HG03066 (cell line): Measurements from ENCODE around the gene LRCOL1.

Experiments
- ATAC-seq: cut with Tn5 transposase; IDR thresholded peaks from one replicate; pipeline ENCODE4 v1.9.1; 2021; ENCODE audit warnings: low read depth; ENCODE audit not compliant: unreplicated experiment

The LRCOL1 gene

GRCh38 chr12:132637811-132638210, 27.4 kb upstream of the LRCOL1 start:
- ATAC-seq, result no peak

GRCh38 chr12:132635076-132635955, 24.9 kb upstream of the LRCOL1 start:
- ATAC-seq, result no peak

GRCh38 chr12:132634411-132634990, 24.1 kb upstream of the LRCOL1 start:
- ATAC-seq, result no peak

- ATAC-seq, result no peak
Measured at GRCh38 chr12:132633901-132634300, 23.5 kb upstream of the LRCOL1 start.

- no peak for ATAC-seq
Measured at GRCh38 chr12:132633398-132633797, 23.0 kb upstream of the LRCOL1 start.

- no peak for ATAC-seq
Measured at GRCh38 chr12:132632521-132633228, 22.3 kb upstream of the LRCOL1 start.

GRCh38 chr12:132631666-132632065, 21.3 kb upstream of the LRCOL1 start:
- ATAC-seq, result no peak

- no peak for ATAC-seq
Measured at GRCh38 chr12:132630672-132631071, 20.3 kb upstream of the LRCOL1 start.

GRCh38 chr12:132629330-132629729, 18.9 kb upstream of the LRCOL1 start:
- no peak for ATAC-seq

GRCh38 chr12:132625731-132626430, 15.5 kb upstream of the LRCOL1 start:
- ATAC-seq, result no peak

GRCh38 chr12:132624910-132625630, 14.7 kb upstream of the LRCOL1 start:
- no peak for ATAC-seq

- ATAC-seq, result no peak
Measured at GRCh38 chr12:132624186-132624855, 13.9 kb upstream of the LRCOL1 start.

GRCh38 chr12:132623072-132623869, 12.9 kb upstream of the LRCOL1 start:
- ATAC-seq, result no peak

- no peak for ATAC-seq
Measured at GRCh38 chr12:132622437-132623071, 12.2 kb upstream of the LRCOL1 start.

GRCh38 chr12:132621657-132622435, 11.5 kb upstream of the LRCOL1 start:
- ATAC-seq, result no peak

- ATAC-seq, result no peak
Measured at GRCh38 chr12:132620899-132621656, 10.7 kb upstream of the LRCOL1 start.
